Measurements from ENCODE around the gene DNAH1.

Gene DNAH1

DNA sequence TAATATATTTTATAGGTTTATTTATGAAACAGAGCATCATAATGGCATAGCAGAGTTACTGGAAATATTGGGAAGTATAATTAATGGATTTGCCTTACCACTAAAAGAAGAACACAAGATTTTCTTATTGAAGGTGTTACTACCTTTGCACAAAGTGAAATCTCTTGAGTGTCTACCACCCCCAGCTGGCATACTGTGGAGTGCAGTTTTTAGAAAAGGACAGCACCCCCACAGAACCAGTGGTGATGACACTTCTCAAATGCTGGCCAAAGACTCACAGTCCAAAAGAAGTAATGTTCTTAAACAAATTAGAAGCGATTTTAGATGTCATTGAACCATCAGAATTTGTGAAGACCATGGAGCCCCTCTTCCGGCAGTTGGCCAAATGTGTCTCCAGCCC, 58.1 kb downstream of the DNAH1 start:
- TF ChIP-seq, protein P1, sequence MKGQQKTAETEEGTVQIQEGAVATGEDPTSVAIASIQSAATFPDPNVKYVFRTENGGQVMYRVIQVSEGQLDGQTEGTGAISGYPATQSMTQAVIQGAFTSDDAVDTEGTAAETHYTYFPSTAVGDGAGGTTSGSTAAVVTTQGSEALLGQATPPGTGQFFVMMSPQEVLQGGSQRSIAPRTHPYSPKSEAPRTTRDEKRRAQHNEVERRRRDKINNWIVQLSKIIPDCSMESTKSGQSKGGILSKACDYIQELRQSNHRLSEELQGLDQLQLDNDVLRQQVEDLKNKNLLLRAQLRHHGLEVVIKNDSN (IDR thresholded peaks at IDR 0.05), result no peak
- TF ChIP-seq RAD21 (IDR thresholded peaks at IDR 0.05; ENCODE audit: low read depth), result peak; percentile 33; the same call in 1 of the 2 replicates

DNA sequence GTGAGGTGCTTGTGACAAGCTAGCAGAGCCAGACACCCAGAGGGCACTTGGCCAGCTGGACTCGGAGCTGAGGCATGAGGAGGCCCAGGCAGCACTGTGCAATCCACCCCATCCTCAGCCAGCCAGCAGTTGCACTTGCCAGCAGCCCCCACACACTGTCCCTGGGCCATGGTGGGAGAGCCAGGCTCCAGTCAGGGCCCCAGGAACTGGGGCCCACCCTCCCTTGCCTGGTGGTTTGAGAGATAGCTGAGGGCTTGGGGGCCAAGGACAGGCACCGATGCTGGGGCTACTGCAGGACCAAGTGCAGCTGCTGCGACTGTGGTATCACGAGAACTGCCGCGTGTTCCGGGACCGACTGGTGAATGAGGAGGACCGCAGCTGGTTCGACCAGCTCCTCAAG, 63.5 kb downstream of the DNAH1 start:
- TF ChIP-seq TAF1 (IDR thresholded peaks at IDR 0.05; ENCODE audit: low read depth), result no peak
- TF ChIP-seq, protein P1 (IDR thresholded peaks at IDR 0.05), result no peak
- no peak for TF ChIP-seq TCF12 (IDR thresholded peaks at IDR 0.05; ENCODE audit: low read depth)
- TF ChIP-seq YY1 (IDR thresholded peaks at IDR 0.05; ENCODE audit: low read depth), result no peak
- no peak for TF ChIP-seq CREB1 (IDR thresholded peaks at IDR 0.05; ENCODE audit: low read depth)
- TF ChIP-seq, protein P2, sequence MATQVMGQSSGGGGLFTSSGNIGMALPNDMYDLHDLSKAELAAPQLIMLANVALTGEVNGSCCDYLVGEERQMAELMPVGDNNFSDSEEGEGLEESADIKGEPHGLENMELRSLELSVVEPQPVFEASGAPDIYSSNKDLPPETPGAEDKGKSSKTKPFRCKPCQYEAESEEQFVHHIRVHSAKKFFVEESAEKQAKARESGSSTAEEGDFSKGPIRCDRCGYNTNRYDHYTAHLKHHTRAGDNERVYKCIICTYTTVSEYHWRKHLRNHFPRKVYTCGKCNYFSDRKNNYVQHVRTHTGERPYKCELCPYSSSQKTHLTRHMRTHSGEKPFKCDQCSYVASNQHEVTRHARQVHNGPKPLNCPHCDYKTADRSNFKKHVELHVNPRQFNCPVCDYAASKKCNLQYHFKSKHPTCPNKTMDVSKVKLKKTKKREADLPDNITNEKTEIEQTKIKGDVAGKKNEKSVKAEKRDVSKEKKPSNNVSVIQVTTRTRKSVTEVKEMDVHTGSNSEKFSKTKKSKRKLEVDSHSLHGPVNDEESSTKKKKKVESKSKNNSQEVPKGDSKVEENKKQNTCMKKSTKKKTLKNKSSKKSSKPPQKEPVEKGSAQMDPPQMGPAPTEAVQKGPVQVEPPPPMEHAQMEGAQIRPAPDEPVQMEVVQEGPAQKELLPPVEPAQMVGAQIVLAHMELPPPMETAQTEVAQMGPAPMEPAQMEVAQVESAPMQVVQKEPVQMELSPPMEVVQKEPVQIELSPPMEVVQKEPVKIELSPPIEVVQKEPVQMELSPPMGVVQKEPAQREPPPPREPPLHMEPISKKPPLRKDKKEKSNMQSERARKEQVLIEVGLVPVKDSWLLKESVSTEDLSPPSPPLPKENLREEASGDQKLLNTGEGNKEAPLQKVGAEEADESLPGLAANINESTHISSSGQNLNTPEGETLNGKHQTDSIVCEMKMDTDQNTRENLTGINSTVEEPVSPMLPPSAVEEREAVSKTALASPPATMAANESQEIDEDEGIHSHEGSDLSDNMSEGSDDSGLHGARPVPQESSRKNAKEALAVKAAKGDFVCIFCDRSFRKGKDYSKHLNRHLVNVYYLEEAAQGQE (IDR thresholded peaks at IDR 0.05; ENCODE audit: low read depth), result no peak
- no peak for TF ChIP-seq TEAD4 (IDR thresholded peaks at IDR 0.05)
- no peak for TF ChIP-seq EGR1 (IDR thresholded peaks at IDR 0.05)
- no peak for TF ChIP-seq MAX (IDR thresholded peaks at IDR 0.05)
- no peak for TF ChIP-seq FOXM1 (IDR thresholded peaks at IDR 0.05; ENCODE audit: borderline replicate concordance, low read depth)
- TF ChIP-seq EP300 (IDR thresholded peaks at IDR 0.05; ENCODE audit: borderline replicate concordance), result no peak
- no peak for TF ChIP-seq RAD21 (IDR thresholded peaks at IDR 0.05; ENCODE audit: low read depth)
- TF ChIP-seq NFIC (IDR thresholded peaks at IDR 0.05), result no peak
- TF ChIP-seq ZBTB7A (IDR thresholded peaks at IDR 0.05; ENCODE audit: low read depth), result no peak
- no peak for TF ChIP-seq CEBPB (IDR thresholded peaks at IDR 0.05)

- no peak for TF ChIP-seq TEAD4 (IDR thresholded peaks at IDR 0.05)
- no peak for TF ChIP-seq EP300 (IDR thresholded peaks at IDR 0.05; ENCODE audit: borderline replicate concordance)
- TF ChIP-seq CEBPB (IDR thresholded peaks at IDR 0.05), result no peak
- TF ChIP-seq MAX (IDR thresholded peaks at IDR 0.05), result no peak
- TF ChIP-seq TAF1 (IDR thresholded peaks at IDR 0.05; ENCODE audit: low read depth), result no peak
- TF ChIP-seq NFIC (IDR thresholded peaks at IDR 0.05), result no peak
- TF ChIP-seq, protein P2 (IDR thresholded peaks at IDR 0.05; ENCODE audit: low read depth), result no peak
These were observed 63.9 kb downstream of the DNAH1 start for GRCh38 chr3:52380023-52380422.

DNA sequence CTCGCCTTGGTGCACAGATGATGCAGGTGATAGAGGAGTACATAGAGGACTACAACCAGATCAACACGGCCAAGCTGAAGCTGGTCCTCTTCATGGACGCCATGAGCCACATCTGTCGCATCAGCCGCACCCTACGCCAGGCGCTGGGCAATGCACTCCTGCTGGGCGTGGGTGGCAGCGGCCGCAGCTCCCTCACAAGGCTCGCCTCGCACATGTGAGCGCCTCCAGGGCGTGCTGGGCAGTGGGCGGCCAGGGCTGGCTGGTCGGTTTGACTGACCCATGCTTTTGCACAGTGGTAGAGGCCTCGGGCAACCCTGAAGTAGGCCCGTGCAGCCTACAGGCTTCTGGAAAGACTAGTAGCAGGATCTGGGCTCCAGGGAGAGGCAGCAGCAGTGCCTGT, 65.5 kb downstream of the DNAH1 start:
- TF ChIP-seq TCF12 (IDR thresholded peaks at IDR 0.05; ENCODE audit: low read depth) (no peak), CEBPB (IDR thresholded peaks at IDR 0.05) (no peak), ZBTB7A (IDR thresholded peaks at IDR 0.05; ENCODE audit: low read depth) (no peak), MAX (IDR thresholded peaks at IDR 0.05) (no peak), CREB1 (IDR thresholded peaks at IDR 0.05; ENCODE audit: low read depth) (no peak), TEAD4 (IDR thresholded peaks at IDR 0.05) (no peak), EGR1 (IDR thresholded peaks at IDR 0.05) (no peak), RAD21 (IDR thresholded peaks at IDR 0.05; ENCODE audit: low read depth) (no peak), EP300 (IDR thresholded peaks at IDR 0.05; ENCODE audit: borderline replicate concordance) (no peak), FOXM1 (IDR thresholded peaks at IDR 0.05; ENCODE audit: borderline replicate concordance, low read depth) (no peak), TAF1 (IDR thresholded peaks at IDR 0.05; ENCODE audit: low read depth) (no peak), NFIC (IDR thresholded peaks at IDR 0.05) (no peak), YY1 (IDR thresholded peaks at IDR 0.05; ENCODE audit: low read depth) (no peak)
- TF ChIP-seq, protein P2 (IDR thresholded peaks at IDR 0.05; ENCODE audit: low read depth), result no peak
- TF ChIP-seq, protein P1 (IDR thresholded peaks at IDR 0.05), result no peak

Data from Ishikawa (cell line).